Ovary (tissue), 9 donors: Measurements from ENCODE around the gene TAOK1. TPM values are rescaled to one million over a fixed set of nuclear protein-coding genes. Genes with fewer than 3 reads are reported as not detected.

Experiments used
- DNase-seq, 5 donors: peaks; one replicate each; pipeline ENCODE4 v3.0.0-alpha.2; 2019 to 2020
- H3K27ac ChIP-seq, 2 donors: fragments of 200-600 bp; one replicate each; pipeline versions ENCODE4 v1.5.1 to v1.8.0; 2019 to 2022
- H3K27me3 ChIP-seq: fragments of 200-600 bp; one replicate; pipeline ENCODE4 v1.8.0; 2022
- H3K36me3 ChIP-seq: fragments of 200-600 bp; sonication (generic); one replicate; pipeline ENCODE4 v1.5.1; 2019
- H3K4me1 ChIP-seq: one replicate; pipeline ENCODE4 v1.8.1; 2013; ENCODE audit warnings: mild to moderate bottlenecking, moderate library complexity; ENCODE audit not compliant: insufficient read depth
- H3K4me3 ChIP-seq: fragments of 200-600 bp; sonication (generic); one replicate; pipeline ENCODE4 v1.5.1; 2017
- H3K9me3 ChIP-seq, 2 donors: fragments of 200-600 bp in 1 of 2; sonication (generic) in 1 of 2; one replicate each; pipeline versions ENCODE4 v1.5.1 to v1.8.1; 2013 to 2019; ENCODE audit warnings: mild to moderate bottlenecking in 1 of 2, moderate library complexity in 1 of 2
- EP300 ChIP-seq: sonication (generic); formaldehyde crosslinking; IDR thresholded peaks from one replicate; pipeline ENCODE4 v1.6.1; 2017; ENCODE audit warnings: antibody characterized with exemption
- POLR2A ChIP-seq: fragments of 450-650 bp; IDR thresholded peaks from one replicate; pipeline ENCODE4 v1.6.1; 2017; ENCODE audit warnings: antibody characterized with exemption, mild to moderate bottlenecking, moderate library complexity
- WGBS, 3 donors: extraction: QIAGEN DNeasy Blood & Tissue Kit in 1 of 3; methylation state at CpG; one replicate each; pipeline versions ENCODE4 v1.1.5 to v1.1.7; 2013 to 2017; 5-methylcytosine and 5-hydroxymethylcytosine counted together
- intact Hi-C, 4 donors: fragments of 100-400 bp; cut with DNase I; formaldehyde crosslinking; loops; one replicate each; pipeline versions ENCODE4 v1.11.0 to v1.15.1; 2022 to 2023
- polyA plus RNA-seq, 2 donors: library from polyadenylated mRNA; stranded (reverse); fragments of 200-250 nt in 1 of 2; fragments of 350-450 nt in 1 of 2; fragmentation: Illumina TruSeq in 1 of 2; extraction: RNeasy Lipid Tissue Mini Kit (QIAGEN cat#74804) in 1 of 2; gene quantifications; one replicate each; pipeline ENCODE4 v1.2.3, GENCODE V29; 2013 to 2014
- total RNA-seq, 7 donors: library from RNA; depleted of rRNA in 2 of 7; stranded (reverse); fragments of >200 nt in 2 of 7; fragmentation: NEBNext Ultra II Directional in 3 of 7; extraction: Animal tissue kit (Norgen Biotek cat#: 25700) in 3 of 7; gene quantifications; one replicate each; pipeline versions ENCODE4 v1.1.0 to v1.2.4, GENCODE V29; 2016 to 2023
- TF ChIP-seq, protein P1 (sequence below), 3 donors: fragments of 450-650 bp in 2 of 3; fragments of 200-600 bp in 1 of 3; IDR thresholded peaks; one replicate each; pipeline versions ENCODE4 v1.5.1 to v1.8.0; 2016 to 2022; ENCODE audit warnings: antibody characterized with exemption in 3 of 3, mild to moderate bottlenecking in 1 of 3
- donor health status: DM: no; HTN: no; CAD: no; lungs with moderate emphysema.
- donor health status: DM: no; HTN: no; CAD: no.
- donor health status: Bipolar disorder and iron deficiency.
- donor health status: DM: yes; HTN: yes; CAD: no.
- donor health status: DM: no; HTN: no; CAD: no.
- donor health status: DM: yes; HTN: yes; CAD: no.

TAOK1 gene
- total and polyA plus RNA-seq, 9 donors = 8.7 to 66.5 (median 49.6) TPM

DNA sequence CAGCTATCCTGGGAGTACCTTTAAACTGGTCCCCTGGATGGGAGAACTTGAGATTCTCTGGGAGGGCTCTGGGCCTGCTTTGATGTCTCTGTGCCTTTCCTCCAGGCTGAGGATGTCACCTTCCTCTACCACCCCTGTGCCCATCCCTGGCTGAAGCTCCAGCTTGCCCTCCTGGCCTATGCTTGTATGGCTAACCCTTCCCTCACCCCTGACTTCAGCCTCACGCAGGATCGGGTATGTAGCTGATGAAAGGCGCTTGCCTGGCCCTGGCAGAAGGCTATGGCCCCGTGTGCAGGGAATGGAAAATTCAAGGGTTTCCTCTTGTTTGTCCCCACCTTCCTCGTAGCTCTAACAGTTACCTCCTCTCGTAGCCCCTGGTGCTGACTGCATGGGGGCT, 181.3 kb downstream of the TAOK1 start:
- TF ChIP-seq, protein P1, sequence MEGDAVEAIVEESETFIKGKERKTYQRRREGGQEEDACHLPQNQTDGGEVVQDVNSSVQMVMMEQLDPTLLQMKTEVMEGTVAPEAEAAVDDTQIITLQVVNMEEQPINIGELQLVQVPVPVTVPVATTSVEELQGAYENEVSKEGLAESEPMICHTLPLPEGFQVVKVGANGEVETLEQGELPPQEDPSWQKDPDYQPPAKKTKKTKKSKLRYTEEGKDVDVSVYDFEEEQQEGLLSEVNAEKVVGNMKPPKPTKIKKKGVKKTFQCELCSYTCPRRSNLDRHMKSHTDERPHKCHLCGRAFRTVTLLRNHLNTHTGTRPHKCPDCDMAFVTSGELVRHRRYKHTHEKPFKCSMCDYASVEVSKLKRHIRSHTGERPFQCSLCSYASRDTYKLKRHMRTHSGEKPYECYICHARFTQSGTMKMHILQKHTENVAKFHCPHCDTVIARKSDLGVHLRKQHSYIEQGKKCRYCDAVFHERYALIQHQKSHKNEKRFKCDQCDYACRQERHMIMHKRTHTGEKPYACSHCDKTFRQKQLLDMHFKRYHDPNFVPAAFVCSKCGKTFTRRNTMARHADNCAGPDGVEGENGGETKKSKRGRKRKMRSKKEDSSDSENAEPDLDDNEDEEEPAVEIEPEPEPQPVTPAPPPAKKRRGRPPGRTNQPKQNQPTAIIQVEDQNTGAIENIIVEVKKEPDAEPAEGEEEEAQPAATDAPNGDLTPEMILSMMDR (IDR thresholded peaks at IDR 0.05) = no peak
- TF ChIP-seq POLR2A = no peak
- TF ChIP-seq EP300 = no peak
- no peaks in the 10 kb centered on the region for H3K9me3 ChIP-seq
- 88 to 89% (median 89%) methylated on average over 6 of the region's 6 CpGs for WGBS, 3 donors
- DNase-seq = no peak
- no peaks in the 10 kb centered on the region for H3K27me3 ChIP-seq
- no peak overlapping the region for H3K4me3 ChIP-seq
- H3K4me1 ChIP-seq = peaks cover 15% of the 10 kb centered on the region
- no peaks in the 10 kb centered on the region for H3K36me3 ChIP-seq
- intact Hi-C loops = no loop called here
- peak overlapping the region in 1 of 2 donors; percentile 56 for H3K27ac ChIP-seq

- WGBS, 3 donors = 37 to 69% (median 39%) methylated on average over 12 to 30 of the region's 30 CpGs
- intact Hi-C loops = no loop called here
- peak overlapping the region; percentile 9 to 56 for H3K27ac ChIP-seq
- peak overlapping the region; percentile 27 for H3K4me3 ChIP-seq
- H3K36me3 ChIP-seq = no peaks in the 10 kb centered on the region
- H3K9me3 ChIP-seq = no peaks in the 10 kb centered on the region
- peaks cover 15% of the 10 kb centered on the region for H3K4me1 ChIP-seq
- peak in 4 of 5 donors; percentile 53 to 80 (median 64) for DNase-seq
- TF ChIP-seq POLR2A (no peak), EP300 (no peak)
- TF ChIP-seq, protein P1 (IDR thresholded peaks at IDR 0.05) = no peak
- no peaks in the 10 kb centered on the region for H3K27me3 ChIP-seq
Measured at GRCh38 chr17:29571883-29572681, 181.9 kb downstream of the TAOK1 start.

DNA sequence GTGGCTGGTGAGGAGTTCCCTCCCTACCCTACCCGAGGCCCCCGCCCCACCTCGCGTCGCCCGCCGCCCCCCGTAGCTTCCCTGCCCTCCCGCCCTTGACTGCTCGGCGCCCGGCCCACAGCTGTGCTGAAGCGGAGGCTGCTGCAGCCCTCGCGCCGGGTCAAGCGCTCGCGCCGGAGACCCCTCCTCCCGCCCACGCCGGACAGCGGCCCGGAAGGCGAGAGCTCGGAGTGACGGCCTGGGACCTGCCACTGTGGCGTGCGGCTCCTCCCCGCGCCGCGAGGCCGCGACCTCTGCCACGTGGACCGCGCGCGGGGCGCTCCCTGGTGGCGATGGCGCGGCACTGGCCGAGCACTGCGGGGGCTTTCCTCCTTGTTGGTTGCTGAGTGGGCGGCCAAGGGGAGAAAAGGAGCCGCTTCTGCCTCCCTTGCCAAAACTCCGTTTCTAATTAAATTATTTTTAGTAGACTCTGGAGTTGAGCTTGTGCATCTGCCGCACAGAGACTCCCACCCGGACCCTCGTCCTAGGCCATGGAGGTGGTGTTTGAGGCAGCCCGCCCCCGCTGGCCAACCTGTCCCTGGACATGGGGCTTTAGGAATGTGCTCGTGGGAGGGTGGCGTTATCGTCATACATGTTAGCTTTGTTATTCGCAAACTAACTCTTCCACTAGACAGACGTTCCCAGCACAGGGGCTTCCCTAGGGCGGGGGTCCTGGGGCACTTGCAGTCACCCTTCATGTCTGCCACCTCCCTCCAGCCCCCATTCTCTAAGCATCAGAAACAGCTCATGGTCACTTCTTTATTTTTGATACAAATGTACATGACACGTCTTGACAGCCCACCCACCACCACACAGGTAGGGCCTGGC, 182.8 kb downstream of the TAOK1 start:
- WGBS, 3 donors = 10 to 19% (median 10%) methylated on average over 29 to 62 of the region's 62 CpGs
- intact Hi-C loops = no loop called here

DNA sequence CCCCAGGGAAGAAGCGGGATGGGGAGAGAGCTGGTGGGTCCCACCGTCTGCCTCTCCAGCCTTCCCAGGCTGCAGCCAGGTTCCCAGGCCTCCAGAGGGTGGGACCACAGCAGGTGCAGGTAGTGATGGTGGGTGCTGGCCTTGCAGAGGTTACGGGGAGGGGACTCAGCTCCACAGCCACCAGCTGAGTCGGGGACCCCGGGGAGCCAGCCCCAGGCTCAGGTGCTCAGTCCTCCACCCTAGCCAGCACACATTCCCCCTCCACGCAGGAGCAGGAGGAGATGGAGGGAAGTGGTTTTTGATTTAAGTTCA, 183.4 kb downstream of the TAOK1 start:
- peak overlapping the region in 1 of 2 donors; percentile 56 for H3K27ac ChIP-seq
- TF ChIP-seq, protein P1 (IDR thresholded peaks at IDR 0.05) = no peak
- TF ChIP-seq POLR2A (no peak), EP300 (no peak)
- intact Hi-C loops = no loop called here
- peak in 2 of 5 donors; percentile 19 to 35 for DNase-seq
- no peaks in the 10 kb centered on the region for H3K27me3 ChIP-seq
- H3K36me3 ChIP-seq = no peaks in the 10 kb centered on the region
- H3K4me1 ChIP-seq = peaks cover 17% of the 10 kb centered on the region
- H3K9me3 ChIP-seq = no peaks in the 10 kb centered on the region
- no peak overlapping the region for H3K4me3 ChIP-seq
- WGBS, 3 donors = 70 to 76% (median 73%) methylated on average over 6 of the region's 6 CpGs

More for the DNA sequence above, 182.8 kb downstream of the TAOK1 start:
- Histone ChIP-seq H3K36me3 (no peaks in the 10 kb centered on the region), H3K4me1 (peaks cover 17% of the 10 kb centered on the region), H3K4me3 (peak overlapping the region; percentile 27), H3K27ac (peak overlapping the region; percentile 9 to 56), H3K9me3 (no peaks in the 10 kb centered on the region), H3K27me3 (no peaks in the 10 kb centered on the region)
- DNase-seq = peak; percentile 60 to 79 (median 68)
- TF ChIP-seq, protein P1 (IDR thresholded peaks at IDR 0.05) = peak; percentile 49 to 73 (median 73)
- no peak for TF ChIP-seq POLR2A
